IMR-90 (cell line): Measurements from ENCODE around the gene DDIAS. TPM values are rescaled to one million over a fixed set of nuclear protein-coding genes. Genes with fewer than 3 reads are reported as not detected.

Source experiments
- ATAC-seq: fragments of 200-7000 bp; cut with Tn5 transposase; 2 replicates; pipeline ENCODE4 v1.9.1; 2020; ENCODE audit warnings: low read depth, mild to moderate bottlenecking, moderate library complexity
- BruUV-seq: library from RNA; stranded (reverse); fragments of 400-500 nt; replicated peaks from 2 replicates; lab custom pipeline; 2021; lab: Mats Ljungman, UMichigan
- CTCF ChIA-PET: fragments of 300-600 bp; formaldehyde crosslinking; extraction: SDS; loops from one replicate; lab custom pipeline; 2021; ENCODE audit warnings: antibody characterized with exemption; lab: Yijun Ruan, JAX
- POLR2A ChIA-PET: fragments of 300-600 bp; sonication (Branson Sonifier 250); formaldehyde crosslinking; loops from one replicate; lab custom pipeline; 2022; ENCODE audit warnings: antibody characterized with exemption; ENCODE audit not compliant: unreplicated experiment; lab: Charles Lee
- DNase-seq: peaks from one replicate; pipeline ENCODE4 v3.0.0; 2013
- H2AFZ ChIP-seq: replicated peaks from 2 replicates; pipeline ENCODE3; 2013; ENCODE audit warnings: low read length, mild to moderate bottlenecking; ENCODE audit not compliant: poor library complexity
- H2AK5ac ChIP-seq: 2 replicates; pipeline ENCODE4 v1.6.1; 2013; ENCODE audit warnings: low read depth, low read length, inconsistent platforms
- H2AK9ac ChIP-seq: replicated peaks from 2 replicates; pipeline ENCODE3; 2013; ENCODE audit warnings: mild to moderate bottlenecking, low read depth, low read length, moderate library complexity; ENCODE audit not compliant: poor library complexity
- H2BK120ac ChIP-seq: 2 replicates; pipeline ENCODE4 v1.6.1; 2013; ENCODE audit warnings: low read depth, low read length, inconsistent platforms
- H2BK15ac ChIP-seq: 3 replicates; pipeline ENCODE4 v1.6.1; 2013; ENCODE audit warnings: low read depth, low read length, inconsistent platforms
- H2BK20ac ChIP-seq: 2 replicates; pipeline ENCODE4 v1.6.1; 2013; ENCODE audit warnings: low read depth, mild to moderate bottlenecking, inconsistent platforms, low read length, moderate library complexity
- H2BK5ac ChIP-seq: 2 replicates; pipeline ENCODE4 v1.6.1; 2013; ENCODE audit warnings: mild to moderate bottlenecking, low read depth, low read length, inconsistent platforms; ENCODE audit not compliant: poor library complexity, severe bottlenecking
- H3K14ac ChIP-seq: replicated peaks from 2 replicates; pipeline ENCODE4 v1.6.1; 2013; ENCODE audit warnings: low read depth, low read length, inconsistent platforms
- H3K18ac ChIP-seq: 2 replicates; pipeline ENCODE4 v1.6.1; 2013; ENCODE audit warnings: low read depth, low read length, control low read depth
- H3K23ac ChIP-seq: 2 replicates; pipeline ENCODE4 v1.6.1; 2013; ENCODE audit warnings: low read depth, low read length, inconsistent platforms
- H3K27ac ChIP-seq: 2 replicates; pipeline ENCODE4 v1.5.1; 2013; ENCODE audit warnings: mild to moderate bottlenecking, control low read depth, low read length; ENCODE audit not compliant: insufficient read depth
- H3K27me3 ChIP-seq: 2 replicates; pipeline ENCODE4 v1.6.1; 2013; ENCODE audit warnings: low read length; ENCODE audit not compliant: control insufficient read depth, insufficient read depth
- H3K36me3 ChIP-seq: 2 replicates; pipeline ENCODE4 v1.6.1; 2013; ENCODE audit warnings: low read length, mixed read lengths; ENCODE audit not compliant: control insufficient read depth, insufficient read depth
- H3K4ac ChIP-seq: 2 replicates; pipeline ENCODE4 v1.6.1; 2013; ENCODE audit warnings: low read depth, low read length, inconsistent platforms
- H3K4me1 ChIP-seq: 2 replicates; pipeline ENCODE4 v1.6.1; 2013; ENCODE audit warnings: low read length, mixed read lengths; ENCODE audit not compliant: control insufficient read depth, insufficient read depth
- H3K4me2 ChIP-seq: 2 replicates; pipeline ENCODE4 v1.6.1; 2013; ENCODE audit warnings: low read depth, mild to moderate bottlenecking, control low read depth, low read length, moderate library complexity
- H3K4me3 ChIP-seq: 2 replicates; pipeline ENCODE4 v1.5.1; 2013; ENCODE audit warnings: low read depth, mild to moderate bottlenecking, control low read depth, low read length, moderate library complexity; ENCODE audit not compliant: insufficient read depth
- H3K56ac ChIP-seq: 2 replicates; pipeline ENCODE4 v1.6.1; 2013; ENCODE audit warnings: low read length, inconsistent platforms; ENCODE audit not compliant: insufficient read depth; ENCODE audit errors: extremely low read depth
- H3K79me1 ChIP-seq, 2 experiments: 2 replicates each; pipeline ENCODE4 v1.6.1; 2013; ENCODE audit warnings: low read length in 2 of 2, inconsistent platforms in 1 of 2, low read depth in 1 of 2
- H3K9ac ChIP-seq: 2 replicates; pipeline ENCODE4 v1.6.1; 2013; ENCODE audit warnings: low read depth, low read length, control low read depth
- H3K9me1 ChIP-seq: 2 replicates; pipeline ENCODE4 v1.6.1; 2013; ENCODE audit warnings: low read length, inconsistent platforms; ENCODE audit not compliant: insufficient read depth
- H3K9me3 ChIP-seq: 2 replicates; pipeline ENCODE4 v1.6.1; 2013; ENCODE audit warnings: low read length; ENCODE audit not compliant: control insufficient read depth, insufficient read depth
- H4K20me1 ChIP-seq: 2 replicates; pipeline ENCODE4 v1.6.1; 2013; ENCODE audit warnings: low read length, inconsistent platforms; ENCODE audit not compliant: insufficient read depth
- H4K5ac ChIP-seq: 2 replicates; pipeline ENCODE4 v1.6.1; 2013; ENCODE audit warnings: mild to moderate bottlenecking, low read depth, low read length, control low read depth
- H4K8ac ChIP-seq, 2 experiments: 2 replicates each; pipeline ENCODE4 v1.6.1; 2013; ENCODE audit warnings: low read depth in 2 of 2, low read length in 2 of 2, control low read depth in 1 of 2, inconsistent platforms in 1 of 2
- H4K91ac ChIP-seq: 2 replicates; pipeline ENCODE4 v1.6.1; 2013; ENCODE audit warnings: low read depth, low read length, inconsistent platforms; ENCODE audit not compliant: insufficient read depth
- BHLHE40 ChIP-seq: fragments of 150-350 bp; IDR thresholded peaks from 2 replicates; pipeline ENCODE4 v1.6.1; 2016; ENCODE audit warnings: mild to moderate bottlenecking, low read depth, low read length
- CEBPB ChIP-seq: IDR thresholded peaks from 2 replicates; pipeline ENCODE4 v1.6.1; 2012; ENCODE audit warnings: low read depth, low read length, improper control_type of control experiment
- CHD1 ChIP-seq: IDR thresholded peaks from 2 replicates; pipeline ENCODE4 v1.6.1; 2012; ENCODE audit warnings: low read depth, low read length, improper control_type of control experiment
- ELK1 ChIP-seq: fragments of 150-350 bp; IDR thresholded peaks from 2 replicates; pipeline ENCODE4 v1.6.1; 2016; ENCODE audit warnings: low read depth, mild to moderate bottlenecking, low read length, moderate library complexity, borderline replicate concordance
- MAFK ChIP-seq: IDR thresholded peaks from 2 replicates; pipeline ENCODE4 v1.6.1; 2012; ENCODE audit warnings: low read depth, low read length, improper control_type of control experiment
- MAZ ChIP-seq: IDR thresholded peaks from 2 replicates; pipeline ENCODE4 v1.6.1; 2012; ENCODE audit warnings: low read depth, mild to moderate bottlenecking, low read length, improper control_type of control experiment, moderate library complexity, borderline replicate concordance
- MXI1 ChIP-seq: IDR thresholded peaks from 2 replicates; pipeline ENCODE4 v1.6.1; 2012; ENCODE audit warnings: low read depth, mild to moderate bottlenecking, low read length, moderate library complexity, borderline replicate concordance
- NFE2L2 ChIP-seq: fragments of 150-350 bp; IDR thresholded peaks from 2 replicates; pipeline ENCODE4 v1.6.1; 2016; ENCODE audit warnings: low read depth, mild to moderate bottlenecking, low read length
- POLR2A ChIP-seq: IDR thresholded peaks from 2 replicates; pipeline ENCODE4 v1.6.1; 2012; ENCODE audit warnings: mild to moderate bottlenecking, low read depth, low read length
- RAD21 ChIP-seq: IDR thresholded peaks from 2 replicates; pipeline ENCODE4 v1.6.1; 2012; ENCODE audit warnings: low read length, improper control_type of control experiment
- SMC3 ChIP-seq: fragments of 150-350 bp; IDR thresholded peaks from 2 replicates; pipeline ENCODE4 v1.6.1; 2016; ENCODE audit warnings: low read depth, mild to moderate bottlenecking, antibody characterized with exemption, low read length, moderate library complexity
- USF2 ChIP-seq: fragments of 150-350 bp; IDR thresholded peaks from 2 replicates; pipeline ENCODE4 v1.6.1; 2017; ENCODE audit warnings: mild to moderate bottlenecking, antibody characterized with exemption, low read length, low read depth
- WGBS, 2 experiments: methylation state at CpG; one replicate each; pipeline versions ENCODE4 v1.1.5 to v1.1.7; 2013; ENCODE audit warnings: missing lambda C conversion rate in 2 of 2; ENCODE audit not compliant: insufficient read length in 1 of 2; ENCODE audit errors: extremely low coverage in 2 of 2; 5-methylcytosine and 5-hydroxymethylcytosine counted together
- dilution Hi-C: fragments of 300-500 bp; cut with HindIII; formaldehyde crosslinking; loops from one replicate; pipeline ENCODE4 v1.14.3; 2018; ENCODE audit warnings: low sequenced_read_pairs; ENCODE audit not compliant: unreplicated experiment
- in situ Hi-C: fragments of 300-500 bp; cut with MboI; formaldehyde crosslinking; loops from 3 replicates; pipeline ENCODE4 v1.14.3; 2019; ENCODE audit warnings: low sequenced_read_pairs, inconsistent platforms, mixed read lengths
- intact Hi-C: fragments of 100-400 bp; cut with micrococcal nuclease; formaldehyde crosslinking; loops from 2 replicates; pipeline ENCODE4 v1.10.0; 2022
- polyA plus RNA-seq, 3 experiments: library from polyadenylated mRNA; depleted of rRNA; stranded (reverse); fragments of >200 nt; gene quantifications; 2 replicates each; pipeline ENCODE4 v1.2.3, GENCODE V29; 2012; ENCODE audit warnings: low replicate concordance in 1 of 3
- total RNA-seq: library from RNA; depleted of rRNA; stranded (reverse); fragments of >200 nt; gene quantifications from 2 replicates; pipeline ENCODE4 v1.2.3, GENCODE V29; 2012

The DDIAS gene
- total and polyA plus RNA-seq, 2 of the 4 experiments (the other 2 are of a cell fraction), result 4.3 to 15.8 TPM

DNA sequence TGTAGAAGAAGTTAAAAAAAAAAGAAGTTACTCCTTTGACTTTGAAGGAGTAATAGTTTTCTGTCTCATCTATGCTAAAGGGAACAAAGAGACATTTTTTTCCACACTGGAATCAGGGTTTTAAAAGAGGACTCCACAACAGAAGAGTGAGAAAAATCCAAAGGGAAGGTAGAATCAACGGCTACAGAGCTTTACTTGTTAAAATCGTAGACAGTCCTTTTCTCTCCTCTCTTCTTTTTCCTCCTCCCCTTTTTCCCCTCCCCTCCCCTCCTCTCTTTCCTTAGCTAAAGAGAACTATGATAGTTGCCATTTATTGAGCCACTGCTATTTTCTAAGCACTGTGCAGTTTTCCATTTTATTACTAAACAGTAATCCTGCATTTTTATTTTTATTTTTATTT is 29.2 kb downstream of the DDIAS start:
- no TSS peak for BruUV-seq
- no peak overlapping the region for H2AK5ac ChIP-seq
- no peak overlapping the region for H3K56ac ChIP-seq
- no peak overlapping the region for H3K4me3 ChIP-seq
- no peak overlapping the region for H3K9ac ChIP-seq
- dilution Hi-C loops, result no loop called here
- H3K27me3 ChIP-seq, result no peaks in the 10 kb centered on the region
- H2AK9ac ChIP-seq, result no peak overlapping the region
- no peak for ATAC-seq
- no peaks in the 10 kb centered on the region for H3K9me1 ChIP-seq
- no peak overlapping the region for H3K4me2 ChIP-seq
- in situ Hi-C loops, result no loop called here
- no peak overlapping the region for H2BK20ac ChIP-seq
- H2BK15ac ChIP-seq, result no peak overlapping the region
- no peak overlapping the region for H2AFZ ChIP-seq
- H2BK5ac ChIP-seq, result no peak overlapping the region
- H3K23ac ChIP-seq, result no peak overlapping the region
- WGBS, 2 experiments, result no CpG with 5 or more reads among the region's 2 CpGs
- no peak for DNase-seq
- H3K9me3 ChIP-seq, result no peaks in the 10 kb centered on the region
- H3K4me1 ChIP-seq, result no peaks in the 10 kb centered on the region
- no peaks in the 10 kb centered on the region; the same call in 1 of the 2 replicates for H3K36me3 ChIP-seq
- no peak overlapping the region for H4K5ac ChIP-seq
- no peak overlapping the region for H4K91ac ChIP-seq
- intact Hi-C loops, result no loop called here
- H3K14ac ChIP-seq, result no peak overlapping the region
- no peak overlapping the region for H2BK120ac ChIP-seq
- no peak for TF ChIP-seq SMC3
- TF ChIP-seq CHD1, result no peak
- no peak for TF ChIP-seq POLR2A
- no peak for TF ChIP-seq MAZ
- no peak for TF ChIP-seq BHLHE40
- no peak for TF ChIP-seq MXI1
- TF ChIP-seq RAD21, result no peak
- TF ChIP-seq NFE2L2, result no peak
- no peak for TF ChIP-seq USF2
- no peak for TF ChIP-seq ELK1
- no peak for TF ChIP-seq MAFK
- no peak for TF ChIP-seq CEBPB
- ChIA-PET CTCF (interaction anchor here (0.7 to 1.3 kb wide), 2 partner anchors 9 to 63 kb away, joined by 6 to 7 read pairs; no protein-coding TSS in a partner anchor), POLR2A (no interaction called here)
- H4K20me1 ChIP-seq, result no peaks in the 10 kb centered on the region
- H3K4ac ChIP-seq, result no peak overlapping the region
- no peak overlapping the region for H4K8ac ChIP-seq
- no peaks in the 10 kb centered on the region for H3K79me1 ChIP-seq
- H3K27ac ChIP-seq, result no peak overlapping the region
- H3K18ac ChIP-seq, result no peak overlapping the region
